ENCODE measurements around the gene BFAR.

Gene BFAR

GRCh38 chr16:14652726-14653125, 20.0 kb downstream of the BFAR start:
- H3K4me3 ChIP-seq (replicated peaks; ENCODE audit: low read depth, low read length), result no peak overlapping the region
- no peak for TF ChIP-seq CTCF (IDR thresholded peaks at IDR 0.05; ENCODE audit: low read depth, low read length, missing control alignments)
- no peak for DNase-seq (ENCODE audit: extremely low read depth, low read depth)

GRCh38 chr16:14658063-14658462, 25.3 kb downstream of the BFAR start:
- no peak for TF ChIP-seq CTCF (IDR thresholded peaks at IDR 0.05; ENCODE audit: low read depth, low read length, missing control alignments)
- DNase-seq (ENCODE audit: extremely low read depth, low read depth), result no peak
- no peak overlapping the region for H3K4me3 ChIP-seq (replicated peaks; ENCODE audit: low read depth, low read length)

GRCh38 chr16:14667347-14668266, 34.9 kb downstream of the BFAR start:
- no peak overlapping the region for H3K4me3 ChIP-seq (replicated peaks; ENCODE audit: low read depth, low read length)
- no peak for TF ChIP-seq CTCF (IDR thresholded peaks at IDR 0.05; ENCODE audit: low read depth, low read length, missing control alignments)
- DNase-seq (ENCODE audit: extremely low read depth, low read depth), result no peak

DNA sequence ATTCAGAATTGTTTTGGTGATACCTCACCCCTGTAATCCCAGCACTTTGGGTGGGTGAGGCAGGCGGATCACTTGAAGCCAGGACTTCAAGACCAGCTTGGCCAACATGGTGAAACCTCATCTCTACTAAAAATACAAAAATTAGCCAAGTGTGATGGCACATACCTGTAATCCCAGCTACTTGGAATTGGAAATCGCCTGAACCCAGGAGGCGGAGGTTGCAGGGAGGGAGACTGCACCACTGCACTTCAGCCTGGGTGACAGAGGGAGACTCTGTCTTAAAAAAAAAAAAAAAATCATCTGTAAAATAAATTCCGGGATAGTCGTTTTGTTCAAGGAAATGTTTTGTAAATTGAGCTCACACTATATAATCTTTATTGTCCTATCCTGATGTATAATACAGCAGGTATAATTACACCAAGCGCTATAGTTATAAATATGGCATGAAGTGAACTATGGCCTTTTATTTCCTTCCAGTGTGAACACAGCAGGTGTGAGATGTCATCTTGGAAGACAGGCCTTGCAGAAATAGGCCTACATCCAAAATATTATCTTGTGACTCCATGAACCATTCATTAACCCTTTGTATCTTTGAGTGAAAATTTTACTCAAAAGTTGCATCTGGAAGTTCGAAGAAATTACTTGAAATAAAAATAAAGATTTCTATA, 35.9 kb downstream of the BFAR start:
- DNase-seq (ENCODE audit: extremely low read depth, low read depth), result no peak
- TF ChIP-seq CTCF (IDR thresholded peaks at IDR 0.05; ENCODE audit: low read depth, low read length, missing control alignments), result no peak
- no peak overlapping the region for H3K4me3 ChIP-seq (replicated peaks; ENCODE audit: low read depth, low read length)

DNA sequence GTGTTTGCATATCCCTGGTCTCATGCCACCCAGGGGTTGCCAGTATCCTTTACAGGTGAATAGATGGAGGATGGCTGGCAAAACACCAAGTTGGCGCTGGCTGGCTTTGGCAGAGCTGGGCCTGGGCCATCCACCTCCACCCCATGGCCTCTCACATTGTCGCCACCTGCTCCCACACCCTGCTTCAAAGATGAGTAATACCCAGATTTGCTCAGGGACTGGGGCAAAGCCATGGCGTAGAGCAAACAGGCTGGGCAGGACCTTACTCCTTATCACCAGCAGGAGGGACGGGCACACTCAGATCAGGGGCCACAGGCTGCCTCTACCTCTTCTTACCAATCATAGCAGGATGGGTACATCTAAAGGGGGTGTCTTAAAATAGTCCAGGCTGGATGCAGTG, 37.0 kb downstream of the BFAR start:
- H3K4me3 ChIP-seq (replicated peaks; ENCODE audit: low read depth, low read length), result no peak overlapping the region
- TF ChIP-seq CTCF (IDR thresholded peaks at IDR 0.05; ENCODE audit: low read depth, low read length, missing control alignments), result no peak
- no peak for DNase-seq (ENCODE audit: extremely low read depth, low read depth)

- no peak overlapping the region for H3K4me3 ChIP-seq (replicated peaks; ENCODE audit: low read depth, low read length)
- TF ChIP-seq CTCF (IDR thresholded peaks at IDR 0.05; ENCODE audit: low read depth, low read length, missing control alignments), result no peak
- DNase-seq (ENCODE audit: extremely low read depth, low read depth), result no peak
Measured at GRCh38 chr16:14672403-14672971, 39.7 kb downstream of the BFAR start.
